ENCODE data around the gene PDE6H.

DNA sequence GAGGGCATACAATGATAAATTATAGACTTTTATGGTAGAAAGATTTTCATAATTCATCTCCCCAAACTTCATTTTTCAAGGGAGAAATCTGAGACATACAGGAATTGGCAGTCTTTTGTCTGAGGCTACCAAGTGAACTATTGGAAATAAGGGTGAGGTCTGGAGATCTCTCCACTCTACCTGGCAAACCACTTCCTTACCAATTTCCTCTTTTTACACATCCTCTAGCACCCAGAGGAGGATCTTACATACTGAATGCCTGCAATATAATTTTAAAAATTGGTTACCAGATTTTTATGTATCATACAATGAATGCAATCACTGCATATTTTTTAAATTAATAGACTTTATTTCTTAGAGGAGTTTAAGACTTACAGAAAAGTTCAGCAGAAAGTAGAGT, 6.6 kb downstream of the PDE6H start:
- no peak for TF ChIP-seq POLR2AphosphoS5 (IDR thresholded peaks at IDR 0.05; ENCODE audit: insufficient read depth, low read depth, low read length)
- TF ChIP-seq, protein P1, sequence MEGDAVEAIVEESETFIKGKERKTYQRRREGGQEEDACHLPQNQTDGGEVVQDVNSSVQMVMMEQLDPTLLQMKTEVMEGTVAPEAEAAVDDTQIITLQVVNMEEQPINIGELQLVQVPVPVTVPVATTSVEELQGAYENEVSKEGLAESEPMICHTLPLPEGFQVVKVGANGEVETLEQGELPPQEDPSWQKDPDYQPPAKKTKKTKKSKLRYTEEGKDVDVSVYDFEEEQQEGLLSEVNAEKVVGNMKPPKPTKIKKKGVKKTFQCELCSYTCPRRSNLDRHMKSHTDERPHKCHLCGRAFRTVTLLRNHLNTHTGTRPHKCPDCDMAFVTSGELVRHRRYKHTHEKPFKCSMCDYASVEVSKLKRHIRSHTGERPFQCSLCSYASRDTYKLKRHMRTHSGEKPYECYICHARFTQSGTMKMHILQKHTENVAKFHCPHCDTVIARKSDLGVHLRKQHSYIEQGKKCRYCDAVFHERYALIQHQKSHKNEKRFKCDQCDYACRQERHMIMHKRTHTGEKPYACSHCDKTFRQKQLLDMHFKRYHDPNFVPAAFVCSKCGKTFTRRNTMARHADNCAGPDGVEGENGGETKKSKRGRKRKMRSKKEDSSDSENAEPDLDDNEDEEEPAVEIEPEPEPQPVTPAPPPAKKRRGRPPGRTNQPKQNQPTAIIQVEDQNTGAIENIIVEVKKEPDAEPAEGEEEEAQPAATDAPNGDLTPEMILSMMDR (IDR thresholded peaks at IDR 0.05; ENCODE audit: extremely low read depth in 1 of 2, insufficient read depth in 1 of 2, low read depth in 1 of 2, low read length in 2 of 2), result no peak
- no peak for TF ChIP-seq POLR2A (IDR thresholded peaks at IDR 0.05; ENCODE audit: low read depth, low read length)
- no peak for TF ChIP-seq EZH2 (IDR thresholded peaks at IDR 0.05; ENCODE audit: borderline replicate concordance, low read depth, low read length, severe bottlenecking)
- TF ChIP-seq MYC (IDR thresholded peaks at IDR 0.05; ENCODE audit: low read depth, low read length), result no peak
- no peak for TF ChIP-seq GATA2 (IDR thresholded peaks at IDR 0.05; ENCODE audit: insufficient read depth, insufficient read length, low read depth, low read length)
- no peak for TF ChIP-seq MAX (IDR thresholded peaks at IDR 0.05; ENCODE audit: insufficient read depth, insufficient read length)
- no peak for TF ChIP-seq JUN (IDR thresholded peaks at IDR 0.05; ENCODE audit: borderline replicate concordance, insufficient read depth, insufficient read length, low read depth)
